Transverse colon (tissue), 4 donors: Measurements from ENCODE around the gene CIT. TPM values are rescaled to one million over a fixed set of nuclear protein-coding genes. Genes with fewer than 3 reads are reported as not detected.
A peak's percentile ranks its signal among the peaks of the same experiment; 100 is the strongest.

Experiments
- DNase-seq: peaks from one replicate; pipeline ENCODE4 v3.0.0-alpha.2; 2019
- H3K27ac ChIP-seq, 4 donors: fragments of 200-600 bp; sonication (generic); 2 replicates each; pipeline ENCODE4 v1.5.1; 2016 to 2018; ENCODE audit warnings: inconsistent platforms in 4 of 4
- H3K27me3 ChIP-seq: fragments of 200-600 bp; sonication (generic); 2 replicates; pipeline ENCODE4 v1.5.1; 2017; ENCODE audit warnings: inconsistent platforms
- H3K36me3 ChIP-seq, 4 donors: fragments of 200-600 bp; sonication (generic); 2 replicates each; pipeline ENCODE4 v1.5.1; 2017 to 2019; ENCODE audit warnings: inconsistent platforms in 4 of 4
- H3K4me1 ChIP-seq, 4 donors: fragments of 200-600 bp; sonication (generic); 2 replicates each; pipeline ENCODE4 v1.5.1; 2017 to 2020; ENCODE audit warnings: inconsistent platforms in 4 of 4
- H3K4me3 ChIP-seq, 4 donors: fragments of 200-600 bp; sonication (generic); 1 replicate in 1 of 4; 2 replicates in 3 of 4; pipeline versions ENCODE4 v1.5.1 to v1.6.1; 2017 to 2019; ENCODE audit warnings: inconsistent platforms in 4 of 4
- H3K9me3 ChIP-seq, 2 donors: fragments of 200-600 bp; sonication (generic); 2 replicates each; pipeline ENCODE4 v1.5.1; 2017 to 2019; ENCODE audit warnings: inconsistent platforms in 2 of 2
- EP300 ChIP-seq: sonication (generic); formaldehyde crosslinking; IDR thresholded peaks from one replicate; pipeline ENCODE4 v1.6.1; 2017; ENCODE audit warnings: antibody characterized with exemption, low read depth
- POLR2A ChIP-seq: fragments of 450-650 bp; IDR thresholded peaks from one replicate; pipeline ENCODE4 v1.6.1; 2016; ENCODE audit warnings: antibody characterized with exemption, mild to moderate bottlenecking, moderate library complexity
- POLR2AphosphoS5 ChIP-seq, 3 donors: sonication (generic); formaldehyde crosslinking; IDR thresholded peaks; one replicate each; pipeline ENCODE4 v1.6.1; 2016; ENCODE audit warnings: antibody characterized with exemption in 3 of 3
- WGBS, 2 donors: methylation state at CpG; one replicate each; pipeline ENCODE4 v1.1.5; 2018; ENCODE audit warnings: low coverage in 1 of 2; 5-methylcytosine and 5-hydroxymethylcytosine counted together
- in situ Hi-C, 4 donors: fragments of 200-750 bp; cut with MboI; loops; one replicate each; pipeline versions ENCODE4 v1.15.0 to v1.15.1; 2017; ENCODE audit warnings: low sequenced_read_pairs in 3 of 4, low pct_ligation_motif_present in 1 of 4, low pct_unique_long_range_greater_than_20kb in 1 of 4
- intact Hi-C: fragments of 100-400 bp; cut with DNase I; formaldehyde crosslinking; loops from one replicate; pipeline ENCODE4 v1.15.1; 2023; ENCODE audit warnings: low total_unique reads
- total RNA-seq, 4 donors: library from RNA; depleted of rRNA; stranded (reverse); fragments of >200 nt; gene quantifications; one replicate each; pipeline ENCODE4 v1.1.0, GENCODE V29; 2016
- TF ChIP-seq, protein P1 (sequence below), 5 experiments: fragments of 200-600 bp in 3 of 5; fragments of 450-650 bp in 2 of 5; sonication (generic) in 3 of 5; IDR thresholded peaks; 1 replicate in 2 of 5; 2 replicates in 3 of 5; pipeline ENCODE4 v1.5.1; 2016 to 2017; ENCODE audit warnings: antibody characterized with exemption in 5 of 5, inconsistent platforms in 3 of 5, mild to moderate bottlenecking in 2 of 5, moderate library complexity in 1 of 5

Gene CIT
- total RNA-seq, 4 donors from 2014 or later, result 1.1 to 51.1 (median 7.1) TPM

DNA sequence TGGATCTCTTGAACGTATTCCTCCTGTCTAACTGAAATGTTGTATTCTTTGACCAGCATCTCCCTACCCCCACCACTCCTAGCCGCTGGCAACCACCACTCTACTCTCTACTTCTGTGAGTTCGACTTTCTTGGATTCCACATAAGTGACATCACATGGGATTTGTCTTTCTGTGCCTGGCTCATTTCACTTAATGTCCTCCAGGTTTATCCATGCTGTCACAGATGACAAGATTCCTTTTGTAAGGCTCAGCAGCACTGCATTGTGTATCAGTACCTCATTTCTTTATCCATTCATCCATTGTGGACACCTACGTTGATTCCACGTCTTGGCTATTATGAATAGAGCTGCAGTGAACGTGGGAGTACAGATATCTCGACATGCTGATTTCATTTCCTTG, 198.7 kb downstream of the CIT start:
- Histone ChIP-seq H3K36me3 (peaks cover 0 to 41% (median 20%) of the 10 kb centered on the region in 4 donors), H3K27me3 (no peaks in the 10 kb centered on the region), H3K27ac (peak overlapping the region in 3 of 4 donors; percentile 75 to 80 (median 76)), H3K4me3 (no peak overlapping the region), H3K4me1 (peaks cover 18 to 68% (median 58%) of the 10 kb centered on the region in 4 donors), H3K9me3 (no peaks in the 10 kb centered on the region)
- intact Hi-C loops (no loop called here), in situ Hi-C loops (no loop called here)
- no peak for DNase-seq
- no peak for TF ChIP-seq POLR2A
- no peak for TF ChIP-seq EP300
- TF ChIP-seq POLR2AphosphoS5 (IDR thresholded peaks at IDR 0.05), result no peak
- TF ChIP-seq, protein P1, sequence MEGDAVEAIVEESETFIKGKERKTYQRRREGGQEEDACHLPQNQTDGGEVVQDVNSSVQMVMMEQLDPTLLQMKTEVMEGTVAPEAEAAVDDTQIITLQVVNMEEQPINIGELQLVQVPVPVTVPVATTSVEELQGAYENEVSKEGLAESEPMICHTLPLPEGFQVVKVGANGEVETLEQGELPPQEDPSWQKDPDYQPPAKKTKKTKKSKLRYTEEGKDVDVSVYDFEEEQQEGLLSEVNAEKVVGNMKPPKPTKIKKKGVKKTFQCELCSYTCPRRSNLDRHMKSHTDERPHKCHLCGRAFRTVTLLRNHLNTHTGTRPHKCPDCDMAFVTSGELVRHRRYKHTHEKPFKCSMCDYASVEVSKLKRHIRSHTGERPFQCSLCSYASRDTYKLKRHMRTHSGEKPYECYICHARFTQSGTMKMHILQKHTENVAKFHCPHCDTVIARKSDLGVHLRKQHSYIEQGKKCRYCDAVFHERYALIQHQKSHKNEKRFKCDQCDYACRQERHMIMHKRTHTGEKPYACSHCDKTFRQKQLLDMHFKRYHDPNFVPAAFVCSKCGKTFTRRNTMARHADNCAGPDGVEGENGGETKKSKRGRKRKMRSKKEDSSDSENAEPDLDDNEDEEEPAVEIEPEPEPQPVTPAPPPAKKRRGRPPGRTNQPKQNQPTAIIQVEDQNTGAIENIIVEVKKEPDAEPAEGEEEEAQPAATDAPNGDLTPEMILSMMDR (IDR thresholded peaks at IDR 0.05), result no peak
- WGBS, 2 donors, result 74 to 87% methylated on average over 3 to 7 of the region's 7 CpGs

DNA sequence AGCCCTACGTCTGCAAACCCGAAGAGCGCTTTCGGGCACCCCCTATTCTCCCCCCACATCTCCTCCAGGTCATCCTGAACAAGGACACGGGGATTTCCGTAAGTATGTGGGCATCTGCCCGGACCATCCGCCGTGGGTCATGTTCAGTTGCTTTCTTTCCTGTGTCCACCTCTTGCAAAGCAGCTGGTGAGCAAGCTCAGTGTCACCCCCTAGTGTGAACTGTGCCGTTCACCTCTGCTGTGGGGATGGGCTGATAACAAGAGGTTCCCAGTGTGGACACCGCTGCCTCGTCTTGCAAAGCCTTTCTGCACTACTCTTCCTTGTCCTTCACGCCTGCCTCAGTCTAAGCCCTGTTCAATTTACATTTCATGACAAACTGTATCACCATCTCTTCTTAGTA, 200.5 kb downstream of the CIT start:
- H3K27me3 ChIP-seq, result no peaks in the 10 kb centered on the region
- H3K4me1 ChIP-seq, result peaks cover 12 to 68% (median 56%) of the 10 kb centered on the region in 4 donors
- no peak for DNase-seq
- no peaks in the 10 kb centered on the region for H3K9me3 ChIP-seq
- no peak overlapping the region for H3K27ac ChIP-seq
- intact Hi-C loops, result no loop called here
- peaks cover 0 to 49% (median 22%) of the 10 kb centered on the region in 4 donors for H3K36me3 ChIP-seq
- WGBS, 2 donors, result 83 to 95% methylated on average over 9 to 13 of the region's 13 CpGs
- TF ChIP-seq EP300, result no peak
- TF ChIP-seq POLR2AphosphoS5 (IDR thresholded peaks at IDR 0.05), result no peak
- no peak for TF ChIP-seq POLR2A
- TF ChIP-seq, protein P1 (IDR thresholded peaks at IDR 0.05), result no peak
- in situ Hi-C loops, result no loop called here
- H3K4me3 ChIP-seq, result no peak overlapping the region

DNA sequence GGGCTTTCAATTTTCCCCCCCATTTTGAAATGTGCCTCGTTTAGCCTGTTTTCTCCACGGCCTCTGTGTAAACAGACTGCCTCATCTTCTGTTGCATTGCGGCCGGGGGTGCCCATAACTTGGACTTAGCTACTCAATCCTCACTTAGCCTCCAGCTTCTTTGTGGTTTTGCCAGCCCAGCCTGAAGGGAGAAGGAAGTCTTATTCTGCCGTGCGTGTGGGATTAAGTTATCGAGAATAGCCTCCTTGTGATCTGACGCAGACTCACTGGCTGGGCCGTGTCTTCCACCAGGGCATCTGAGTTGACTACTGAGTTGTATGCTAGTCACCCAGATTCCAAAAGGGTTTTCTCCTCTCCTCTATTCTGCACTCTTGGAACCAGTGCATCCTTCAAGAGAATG, 201.1 kb downstream of the CIT start:
- in situ Hi-C loops, result no loop called here
- no peaks in the 10 kb centered on the region for H3K9me3 ChIP-seq
- no peaks in the 10 kb centered on the region for H3K27me3 ChIP-seq
- peaks cover 0 to 48% (median 22%) of the 10 kb centered on the region in 4 donors for H3K36me3 ChIP-seq
- no peak overlapping the region for H3K4me3 ChIP-seq
- TF ChIP-seq POLR2AphosphoS5 (IDR thresholded peaks at IDR 0.05) (no peak), EP300 (no peak), POLR2A (no peak)
- TF ChIP-seq, protein P1 (IDR thresholded peaks at IDR 0.05), result no peak
- intact Hi-C loops, result no loop called here
- peaks cover 14 to 68% (median 56%) of the 10 kb centered on the region in 4 donors for H3K4me1 ChIP-seq
- 80 to 86% methylated on average over 9 of the region's 9 CpGs for WGBS, 2 donors
- DNase-seq, result no peak
- H3K27ac ChIP-seq, result peak overlapping the region in 3 of 4 donors; percentile 16 to 97 (median 96)

DNA sequence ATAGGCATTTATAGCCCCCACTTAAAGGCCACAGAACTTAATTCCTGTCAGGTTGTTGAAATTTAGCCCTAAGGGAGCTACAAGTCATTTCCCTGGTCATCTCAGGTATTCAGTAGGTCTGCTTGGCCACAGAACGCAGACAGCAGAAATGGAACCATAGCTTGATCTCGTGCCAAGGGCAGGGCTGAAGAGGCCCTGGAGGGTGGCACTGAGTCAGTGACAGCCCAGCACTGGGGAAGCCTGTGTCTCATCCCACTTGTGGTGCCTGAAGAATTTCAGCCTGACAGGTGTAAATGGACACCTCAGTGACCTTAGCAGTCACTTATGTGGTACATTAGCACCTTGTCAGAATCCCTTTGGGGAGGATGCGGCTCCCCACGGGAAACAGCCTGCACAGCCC, 202.6 kb downstream of the CIT start:
- no peaks in the 10 kb centered on the region for H3K9me3 ChIP-seq
- in situ Hi-C loops (no loop called here), intact Hi-C loops (no loop called here)
- H3K27me3 ChIP-seq, result no peaks in the 10 kb centered on the region
- TF ChIP-seq POLR2AphosphoS5 (IDR thresholded peaks at IDR 0.05) (no peak), EP300 (no peak), POLR2A (no peak)
- TF ChIP-seq, protein P1 (IDR thresholded peaks at IDR 0.05), result no peak
- peak overlapping the region; percentile 96 to 99 (median 98) for H3K27ac ChIP-seq
- no peak overlapping the region for H3K4me3 ChIP-seq
- peaks cover 14 to 66% (median 56%) of the 10 kb centered on the region in 4 donors for H3K4me1 ChIP-seq
- no peak for DNase-seq
- peaks cover 0 to 44% (median 17%) of the 10 kb centered on the region in 4 donors for H3K36me3 ChIP-seq
- 90 to 100% methylated on average over 2 to 4 of the region's 4 CpGs for WGBS, 2 donors
